Endothelial cell of umbilical vein (primary cell): Measurements from ENCODE around the gene RO60. TPM values are rescaled to one million over a fixed set of nuclear protein-coding genes. Genes with fewer than 3 reads are reported as not detected.

ENCODE experiments used
- BruUV-seq: library from RNA; stranded (reverse); fragments of 400-500 nt; replicated peaks from 2 replicates; lab custom pipeline; 2021; lab: Mats Ljungman, UMichigan
- CTCF ChIA-PET: fragments of 300-600, 350-600 bp; sonication (Branson Sonifier 250); formaldehyde crosslinking; loops from one replicate; lab custom pipeline; 2021; ENCODE audit warnings: antibody characterized with exemption, inconsistent platforms; lab: Charles Lee
- POLR2A ChIA-PET: fragments of 300-600, 350-600 bp; sonication (Branson Sonifier 250); formaldehyde crosslinking; loops from one replicate; lab custom pipeline; 2021; ENCODE audit warnings: antibody characterized with exemption, inconsistent platforms; lab: Charles Lee
- DNase-seq: peaks from one replicate; pipeline ENCODE4 v3.0.0-alpha.2; 2011; ENCODE audit warnings: low read depth, low spot score
- FAIRE-seq: peaks from 2 replicates; lab custom pipeline; 2011; peaks lifted over from hg19 to GRCh38; lab: Jason Lieb, UNC
- H2AFZ ChIP-seq: 2 replicates; pipeline ENCODE4 v1.6.0; 2012; ENCODE audit warnings: low read depth, low read length, control low read depth, inconsistent platforms
- H3K27ac ChIP-seq: 2 replicates; pipeline ENCODE4 v1.5.1; 2011; ENCODE audit warnings: low read depth, mild to moderate bottlenecking, control low read depth, low read length, moderate library complexity; ENCODE audit not compliant: insufficient read depth
- H3K27me3 ChIP-seq, 2 experiments: 2 replicates each; pipeline versions ENCODE4 v1.6.0 to v1.6.1; 2011; ENCODE audit warnings: low read length in 2 of 2, mixed read lengths in 1 of 2; ENCODE audit not compliant: control insufficient read depth in 2 of 2, insufficient read depth in 2 of 2
- H3K36me3 ChIP-seq, 2 experiments: 2 replicates in 1 of 2; 3 replicates in 1 of 2; pipeline ENCODE4 v1.5.1; 2011; ENCODE audit warnings: low read length in 2 of 2, mild to moderate bottlenecking in 1 of 2, moderate library complexity in 1 of 2; ENCODE audit not compliant: control insufficient read depth in 2 of 2, insufficient read depth in 2 of 2; ENCODE audit errors: extremely low read depth in 1 of 2
- H3K4me1 ChIP-seq: 3 replicates; pipeline ENCODE4 v1.5.1; 2011; ENCODE audit warnings: mild to moderate bottlenecking, low read length; ENCODE audit not compliant: control insufficient read depth, insufficient read depth; ENCODE audit errors: extremely low read depth
- H3K4me2 ChIP-seq: 2 replicates; pipeline ENCODE4 v1.6.1; 2011; ENCODE audit warnings: low read length, control low read depth, mixed read lengths; ENCODE audit not compliant: insufficient read depth
- H3K4me3 ChIP-seq, 3 experiments: fragments of 200-600 bp in 1 of 3; sonication (generic), shearing (Covaris generic) in 1 of 3; replicated peaks in 1 of 3; 2 replicates each; pipeline ENCODE4 v1.5.1; 2011 to 2016; ENCODE audit warnings: control low read depth in 3 of 3, low read length in 3 of 3, mild to moderate bottlenecking in 2 of 3, inconsistent platforms in 1 of 3, low read depth in 1 of 3, moderate library complexity in 1 of 3; ENCODE audit not compliant: insufficient read depth in 1 of 3
- H3K79me2 ChIP-seq: 2 replicates; pipeline ENCODE4 v1.6.0; 2012; ENCODE audit warnings: low read length, inconsistent platforms; ENCODE audit not compliant: control insufficient read depth, insufficient read depth
- H3K9ac ChIP-seq: replicated peaks from 2 replicates; pipeline ENCODE3; 2011; ENCODE audit warnings: low read length, control low read depth; ENCODE audit not compliant: insufficient read depth; ENCODE audit errors: extremely low read depth
- H3K9me1 ChIP-seq: replicated peaks from 3 replicates; pipeline ENCODE4 v1.6.0; 2011; ENCODE audit warnings: mild to moderate bottlenecking, low read length; ENCODE audit not compliant: control insufficient read depth, insufficient read depth; ENCODE audit errors: extremely low read depth
- H3K9me3 ChIP-seq: replicated peaks from 2 replicates; pipeline ENCODE4 v1.5.1; 2012; ENCODE audit warnings: low read length, inconsistent platforms; ENCODE audit not compliant: control insufficient read depth, insufficient read depth
- H4K20me1 ChIP-seq: replicated peaks from 2 replicates; pipeline ENCODE3; 2011; ENCODE audit warnings: mild to moderate bottlenecking, low read length; ENCODE audit not compliant: control insufficient read depth, insufficient read depth; ENCODE audit errors: extremely low read depth
- EZH2 ChIP-seq: IDR thresholded peaks from 2 replicates; pipeline ENCODE4 v1.6.1; 2012; ENCODE audit warnings: borderline replicate concordance, low read depth, mild to moderate bottlenecking, moderate library complexity, low read length, inconsistent platforms; ENCODE audit not compliant: severe bottlenecking
- JUN ChIP-seq: IDR thresholded peaks from 2 replicates; pipeline ENCODE4 v1.6.1; 2011; ENCODE audit warnings: borderline replicate concordance, low read depth; ENCODE audit not compliant: insufficient read length, insufficient read depth
- POLR2A ChIP-seq: IDR thresholded peaks from 2 replicates; pipeline ENCODE4 v1.6.1; 2012; ENCODE audit warnings: low read depth, mild to moderate bottlenecking, control low read depth, low read length
- POLR2AphosphoS5 ChIP-seq: IDR thresholded peaks from 2 replicates; pipeline ENCODE4 v1.6.1; 2012; ENCODE audit warnings: low read depth, mild to moderate bottlenecking, control low read depth, low read length, moderate library complexity; ENCODE audit not compliant: insufficient read depth
- dilution Hi-C: fragments of 300-500 bp; cut with MboI; formaldehyde crosslinking; loops from one replicate; pipeline ENCODE4 v1.15.0; 2019; ENCODE audit warnings: low sequenced_read_pairs; ENCODE audit not compliant: extremely low pct_ligation_motif_present
- intact Hi-C: fragments of 100-400 bp; cut with micrococcal nuclease; formaldehyde crosslinking; loops from one replicate; pipeline ENCODE4 v1.10.0; 2022
- polyA plus RNA-seq, 4 experiments: library from polyadenylated mRNA; depleted of rRNA in 3 of 4; stranded (reverse) in 3 of 4; unstranded in 1 of 4; fragments of >200 nt; gene quantifications; 2 replicates each; pipeline versions ENCODE4 v1.2.1 to v1.2.3, GENCODE V29; 2011 to 2012; ENCODE audit warnings: missing spikeins in 1 of 4
- total RNA-seq: library from RNA; stranded (reverse); gene quantifications from 2 replicates; pipeline ENCODE4 v1.2.3, GENCODE V29; 2021
- TF ChIP-seq, protein P1 (sequence below): IDR thresholded peaks from 2 replicates; pipeline ENCODE4 v1.6.1; 2011; ENCODE audit not compliant: insufficient read depth, insufficient read length
- TF ChIP-seq, protein P2 (sequence below), 2 donors: IDR thresholded peaks; 1 replicate in 1 of 2; 2 replicates in 1 of 2; pipeline ENCODE4 v1.5.1; 2011; ENCODE audit warnings: low read length in 2 of 2, mild to moderate bottlenecking in 2 of 2, moderate library complexity in 2 of 2, control low read depth in 1 of 2, inconsistent platforms in 1 of 2, low read depth in 1 of 2; ENCODE audit not compliant: insufficient read depth in 1 of 2; ENCODE audit errors: extremely low read depth in 1 of 2

The RO60 gene
- total and polyA plus RNA-seq, 2 donors (not counting 3 experiments of a cell fraction or from before 2014, with no cell fraction given): 11.1 to 60.3 TPM

DNA sequence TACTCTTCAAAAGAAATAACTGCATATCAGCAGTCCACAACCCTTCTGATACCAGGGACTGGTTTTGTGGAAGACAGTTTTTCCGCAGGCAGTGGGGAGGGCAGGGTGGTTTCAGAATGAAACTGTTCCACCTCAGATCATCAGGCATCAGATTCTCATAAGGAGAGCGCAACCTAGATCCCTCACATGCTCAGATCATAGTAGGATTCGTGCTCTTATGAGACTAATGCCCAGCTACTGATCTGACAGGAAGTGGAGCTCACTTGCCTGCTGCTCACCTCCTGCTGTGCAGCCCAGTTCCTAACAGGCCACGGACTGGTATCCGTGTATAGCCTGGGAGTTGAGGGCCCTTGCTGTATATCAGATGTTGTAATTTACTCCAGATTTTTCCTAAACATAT lies 11.5 kb downstream of the RO60 start:
- H3K4me1 ChIP-seq: no peaks in the 10 kb centered on the region
- H3K9me1 ChIP-seq: no peaks in the 10 kb centered on the region
- peaks cover 55% of the 10 kb centered on the region for H3K79me2 ChIP-seq
- H3K9ac ChIP-seq: no peak overlapping the region
- intact Hi-C loops (no loop called here), dilution Hi-C loops (no loop called here)
- H3K4me3 ChIP-seq: no peak overlapping the region
- CTCF ChIA-PET: interaction anchor here (1.5 kb wide), 1 partner anchor 34 kb away, joined by 6 read pairs; the partner anchor contains the start of gene GLRX2
- TF ChIP-seq, protein P1, sequence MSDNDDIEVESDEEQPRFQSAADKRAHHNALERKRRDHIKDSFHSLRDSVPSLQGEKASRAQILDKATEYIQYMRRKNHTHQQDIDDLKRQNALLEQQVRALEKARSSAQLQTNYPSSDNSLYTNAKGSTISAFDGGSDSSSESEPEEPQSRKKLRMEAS: no peak
- TF ChIP-seq POLR2AphosphoS5: no peak
- TF ChIP-seq POLR2A: no peak
- TF ChIP-seq, protein P2, sequence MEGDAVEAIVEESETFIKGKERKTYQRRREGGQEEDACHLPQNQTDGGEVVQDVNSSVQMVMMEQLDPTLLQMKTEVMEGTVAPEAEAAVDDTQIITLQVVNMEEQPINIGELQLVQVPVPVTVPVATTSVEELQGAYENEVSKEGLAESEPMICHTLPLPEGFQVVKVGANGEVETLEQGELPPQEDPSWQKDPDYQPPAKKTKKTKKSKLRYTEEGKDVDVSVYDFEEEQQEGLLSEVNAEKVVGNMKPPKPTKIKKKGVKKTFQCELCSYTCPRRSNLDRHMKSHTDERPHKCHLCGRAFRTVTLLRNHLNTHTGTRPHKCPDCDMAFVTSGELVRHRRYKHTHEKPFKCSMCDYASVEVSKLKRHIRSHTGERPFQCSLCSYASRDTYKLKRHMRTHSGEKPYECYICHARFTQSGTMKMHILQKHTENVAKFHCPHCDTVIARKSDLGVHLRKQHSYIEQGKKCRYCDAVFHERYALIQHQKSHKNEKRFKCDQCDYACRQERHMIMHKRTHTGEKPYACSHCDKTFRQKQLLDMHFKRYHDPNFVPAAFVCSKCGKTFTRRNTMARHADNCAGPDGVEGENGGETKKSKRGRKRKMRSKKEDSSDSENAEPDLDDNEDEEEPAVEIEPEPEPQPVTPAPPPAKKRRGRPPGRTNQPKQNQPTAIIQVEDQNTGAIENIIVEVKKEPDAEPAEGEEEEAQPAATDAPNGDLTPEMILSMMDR (IDR thresholded peaks at IDR 0.05; ENCODE audit: extremely low read depth in 1 of 2, insufficient read depth in 1 of 2, low read depth in 1 of 2, low read length in 2 of 2): no peak
- no peak for TF ChIP-seq EZH2
- no peak for TF ChIP-seq JUN
- no peak for FAIRE-seq
- H3K27me3 ChIP-seq: no peaks in the 10 kb centered on the region
- H3K9me3 ChIP-seq: no peaks in the 10 kb centered on the region
- no peak for DNase-seq
- no peak overlapping the region for H3K27ac ChIP-seq
- no TSS peak for BruUV-seq
- peaks cover 5% of the 10 kb centered on the region for H4K20me1 ChIP-seq
- H2AFZ ChIP-seq: no peak overlapping the region
- H3K4me2 ChIP-seq: no peak overlapping the region
- peaks cover 0 to 7% of the 10 kb centered on the region in 2 experiments for H3K36me3 ChIP-seq
- POLR2A ChIA-PET: no interaction called here
